GM18873 (cell line): ENCODE measurements around the gene SHF.
A peak's percentile ranks its signal among the peaks of the same experiment; 100 is the strongest.

ENCODE experiments used
- ATAC-seq: cut with Tn5 transposase; IDR thresholded peaks from one replicate; pipeline ENCODE4 v1.9.1; 2021; ENCODE audit warnings: mild to moderate bottlenecking, moderate library complexity, moderate number of reproducible peaks; ENCODE audit not compliant: unreplicated experiment, low FRiP score

The SHF gene

GRCh38 chr15:45130291-45131000 is 57.3 kb downstream of the SHF start:
- ATAC-seq, result no peak

GRCh38 chr15:45129651-45130129 is 58.1 kb downstream of the SHF start, which contains the start of the genes DUOX1 and DUOXA1:
TSS of gene DUOX1 (plus strand) at chr15:45129994. CDS start at chr15:45131967, 1,973 bp downstream.
TSS of gene DUOXA1 (minus strand) at chr15:45129879. CDS start at chr15:45123014, 6,865 bp downstream.
- ATAC-seq, result no peak

GRCh38 chr15:45128971-45129639 is 58.7 kb downstream of the SHF start:
- no peak for ATAC-seq

- ATAC-seq, result no peak
Measured at GRCh38 chr15:45126535-45127158, 61.1 kb downstream of the SHF start.

GRCh38 chr15:45123397-45123796 is 64.4 kb downstream of the SHF start:
- ATAC-seq, result no peak

- no peak for ATAC-seq
Measured at GRCh38 chr15:45122719-45123118, 65.0 kb downstream of the SHF start.

- no peak for ATAC-seq
Measured at GRCh38 chr15:45121706-45122417, 65.9 kb downstream of the SHF start.

- ATAC-seq, result no peak
Measured at GRCh38 chr15:45121020-45121419, 66.7 kb downstream of the SHF start.

- ATAC-seq, result no peak
Measured at GRCh38 chr15:45120081-45120972, 67.4 kb downstream of the SHF start.

GRCh38 chr15:45118996-45119395 is 68.8 kb downstream of the SHF start:
- no peak for ATAC-seq

- peak; percentile 87 for ATAC-seq
Measured at GRCh38 chr15:45118131-45118588, 69.6 kb downstream of the SHF start.

- ATAC-seq, result peak; percentile 16
Measured at GRCh38 chr15:45117308-45118130, 70.2 kb downstream of the SHF start.
